GM23248 (cell line): ENCODE results near the gene ZBTB7C.

Source experiments
- EZH2 ChIP-seq: fragments of 200-600 bp; sonication (generic); IDR thresholded peaks from 2 replicates; pipeline ENCODE4 v1.6.1; 2018; ENCODE audit warnings: antibody characterized with exemption, mild to moderate bottlenecking; ENCODE audit not compliant: insufficient read depth, poor library complexity, severe bottlenecking
- EZH2phosphoT487 ChIP-seq: fragments of 200-600 bp; sonication (generic); IDR thresholded peaks from 2 replicates; pipeline ENCODE4 v1.6.1; 2018; ENCODE audit warnings: antibody characterized with exemption, moderate library complexity, mild to moderate bottlenecking, low read depth; ENCODE audit not compliant: insufficient read depth

DNA sequence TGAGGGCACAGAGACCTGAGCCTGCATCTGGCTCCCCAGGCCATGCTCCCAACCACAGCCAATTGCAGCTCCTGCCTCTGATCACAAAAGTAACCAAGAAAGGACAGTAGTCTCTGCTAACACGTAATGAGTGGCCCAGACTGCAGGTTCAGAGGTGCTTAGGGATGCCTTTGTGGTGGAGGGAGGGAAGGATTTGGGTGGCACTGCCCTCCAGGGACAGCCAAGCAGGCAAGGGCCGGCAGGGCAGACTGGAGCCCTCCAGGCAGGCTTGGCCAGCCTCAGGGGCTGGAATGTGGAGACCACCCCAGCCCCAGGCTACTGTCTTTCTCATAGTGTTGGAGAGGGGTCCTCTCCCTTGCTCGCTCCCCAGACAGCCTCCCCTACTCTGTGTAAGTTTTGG lies 364.2 kb downstream of the ZBTB7C start:
- TF ChIP-seq EZH2phosphoT487 (no peak), EZH2 (no peak)
